Renal pelvis (tissue), 4 donors: ENCODE data around the gene CASZ1. TPM values are rescaled to one million over a fixed set of nuclear protein-coding genes. Genes with fewer than 3 reads are reported as not detected.

Experiments used
- DNase-seq: peaks from one replicate; pipeline ENCODE4 v3.0.0-alpha.2; 2013
- polyA plus RNA-seq, 3 donors: library from polyadenylated mRNA; unstranded; fragments of 120-200 nt; gene quantifications; one replicate each; pipeline ENCODE4 v1.2.1, GENCODE V29; 2013; ENCODE audit not compliant: insufficient read length in 3 of 3

CASZ1 gene
- polyA plus RNA-seq, 3 donors, result 19.6 to 24.5 (median 23.9) TPM

- DNase-seq, result no peak
These were observed 86.0 kb downstream of the CASZ1 start for GRCh38 chr1:10710489-10710888.

GRCh38 chr1:10709646-10710045 lies 86.8 kb downstream of the CASZ1 start:
- no peak for DNase-seq

- no peak for DNase-seq
These were observed 87.3 kb downstream of the CASZ1 start for GRCh38 chr1:10709165-10709564.

- no peak for DNase-seq
These were observed 87.7 kb downstream of the CASZ1 start for GRCh38 chr1:10708757-10709156.

GRCh38 chr1:10707208-10707607 lies 89.2 kb downstream of the CASZ1 start:
- DNase-seq, result no peak

- DNase-seq, result no peak
These were observed 90.0 kb downstream of the CASZ1 start for GRCh38 chr1:10706376-10706913.

GRCh38 chr1:10705953-10706352 lies 90.5 kb downstream of the CASZ1 start:
- DNase-seq, result no peak

- peak; percentile 74 for DNase-seq
These were observed 92.0 kb downstream of the CASZ1 start for GRCh38 chr1:10704368-10704882.

GRCh38 chr1:10703702-10704101 lies 92.7 kb downstream of the CASZ1 start:
- DNase-seq, result no peak

- no peak for DNase-seq
These were observed 95.3 kb downstream of the CASZ1 start for GRCh38 chr1:10701145-10701544.

GRCh38 chr1:10699470-10699835 lies 97.0 kb downstream of the CASZ1 start:
- DNase-seq, result no peak

GRCh38 chr1:10698726-10699469 lies 97.5 kb downstream of the CASZ1 start:
- no peak for DNase-seq

GRCh38 chr1:10697621-10698160 lies 98.8 kb downstream of the CASZ1 start:
- DNase-seq, result no peak

GRCh38 chr1:10696977-10697376 lies 99.5 kb downstream of the CASZ1 start:
- no peak for DNase-seq

- DNase-seq, result peak; percentile 82
These were observed 101.5 kb downstream of the CASZ1 start for GRCh38 chr1:10694633-10695627.

- DNase-seq, result no peak
These were observed 102.2 kb downstream of the CASZ1 start for GRCh38 chr1:10694274-10694632.

GRCh38 chr1:10693497-10694273 lies 102.8 kb downstream of the CASZ1 start:
- no peak for DNase-seq

GRCh38 chr1:10693152-10693496 lies 103.3 kb downstream of the CASZ1 start:
- DNase-seq, result no peak

GRCh38 chr1:10692401-10693021 lies 103.9 kb downstream of the CASZ1 start:
- DNase-seq, result no peak

GRCh38 chr1:10691740-10692125 lies 104.7 kb downstream of the CASZ1 start:
- no peak for DNase-seq
